ENCODE measurements around the gene REXO2.

GRCh38 chr11:114432893-114433292 lies 6.4 kb upstream of the REXO2 start:
- no peak for TF ChIP-seq POLR2A (IDR thresholded peaks at IDR 0.05)
- TF ChIP-seq, protein P1, sequence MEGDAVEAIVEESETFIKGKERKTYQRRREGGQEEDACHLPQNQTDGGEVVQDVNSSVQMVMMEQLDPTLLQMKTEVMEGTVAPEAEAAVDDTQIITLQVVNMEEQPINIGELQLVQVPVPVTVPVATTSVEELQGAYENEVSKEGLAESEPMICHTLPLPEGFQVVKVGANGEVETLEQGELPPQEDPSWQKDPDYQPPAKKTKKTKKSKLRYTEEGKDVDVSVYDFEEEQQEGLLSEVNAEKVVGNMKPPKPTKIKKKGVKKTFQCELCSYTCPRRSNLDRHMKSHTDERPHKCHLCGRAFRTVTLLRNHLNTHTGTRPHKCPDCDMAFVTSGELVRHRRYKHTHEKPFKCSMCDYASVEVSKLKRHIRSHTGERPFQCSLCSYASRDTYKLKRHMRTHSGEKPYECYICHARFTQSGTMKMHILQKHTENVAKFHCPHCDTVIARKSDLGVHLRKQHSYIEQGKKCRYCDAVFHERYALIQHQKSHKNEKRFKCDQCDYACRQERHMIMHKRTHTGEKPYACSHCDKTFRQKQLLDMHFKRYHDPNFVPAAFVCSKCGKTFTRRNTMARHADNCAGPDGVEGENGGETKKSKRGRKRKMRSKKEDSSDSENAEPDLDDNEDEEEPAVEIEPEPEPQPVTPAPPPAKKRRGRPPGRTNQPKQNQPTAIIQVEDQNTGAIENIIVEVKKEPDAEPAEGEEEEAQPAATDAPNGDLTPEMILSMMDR (IDR thresholded peaks at IDR 0.05): no peak

All from Peyer's patch (tissue), 4 donors.